Measurements from ENCODE around the gene EMILIN3. TPM values are rescaled to one million over a fixed set of nuclear protein-coding genes. Genes with fewer than 3 reads are reported as not detected.

EMILIN3 gene
- total and polyA plus RNA-seq, 2 experiments from 2014 or later = not detected

- Histone ChIP-seq H3K4me1 (ENCODE audit: insufficient read depth) (0 out of 2 replicates have a peak, but pooled peaks cover 4% of the 10 kb centered on the region), H2AFZ (no peak overlapping the region), H3K9me3 (ENCODE audit: low read depth) (no peaks in the 10 kb centered on the region), H3K9me2 (ENCODE audit: insufficient read depth) (no peaks in the 10 kb centered on the region), H3K4me2 (ENCODE audit: unreplicated experiment) (no peak overlapping the region), H3K79me2 (ENCODE audit: insufficient read depth) (no peaks in the 10 kb centered on the region), H3K27ac (no peak overlapping the region), H3K9ac (no peak overlapping the region), H3K36me3 (ENCODE audit: low read depth) (peaks cover 33% of the 10 kb centered on the region; the same call in 1 of the 2 replicates), H3K4me3 (no peak overlapping the region), H4K20me1 (ENCODE audit: insufficient read depth) (no peaks in the 10 kb centered on the region), H3F3A (ENCODE audit: insufficient read depth) (peaks cover 12% of the 10 kb centered on the region; the same call in 1 of the 2 replicates), H3K27me3 (replicated peaks; ENCODE audit: insufficient read depth) (no peaks in the 10 kb centered on the region)
- in situ Hi-C loops (cut with MboI) = no loop called here
- TF ChIP-seq EZH2 (IDR thresholded peaks at IDR 0.05; ENCODE audit: insufficient read depth, poor library complexity, severe bottlenecking) (no peak), EZH2phosphoT487 (IDR thresholded peaks at IDR 0.05; ENCODE audit: insufficient read depth, low read depth) (no peak)
- WGBS, 2 experiments (ENCODE audit: low coverage in 1 of 2, low lambda C conversion rate in 2 of 2, missing lambda C conversion rate in 2 of 2) = 86 to 92% methylated on average over 10 of the region's 10 CpGs
- DNase-seq = no peak
These were observed 41.0 kb upstream of the EMILIN3 start for GRCh38 chr20:41407607-41408006.

GRCh38 chr20:41406896-41407444, 40.4 kb upstream of the EMILIN3 start:
- Histone ChIP-seq H4K20me1 (ENCODE audit: insufficient read depth) (no peaks in the 10 kb centered on the region), H3K9me2 (ENCODE audit: insufficient read depth) (no peaks in the 10 kb centered on the region), H3K27me3 (replicated peaks; ENCODE audit: insufficient read depth) (no peaks in the 10 kb centered on the region), H2AFZ (no peak overlapping the region), H3K36me3 (ENCODE audit: low read depth) (peaks cover 29% of the 10 kb centered on the region; the same call in 1 of the 2 replicates), H3K4me2 (ENCODE audit: unreplicated experiment) (no peak overlapping the region), H3K79me2 (ENCODE audit: insufficient read depth) (no peaks in the 10 kb centered on the region), H3K27ac (no peak overlapping the region), H3K4me1 (ENCODE audit: insufficient read depth) (0 out of 2 replicates have a peak, but pooled peaks cover 4% of the 10 kb centered on the region), H3K4me3 (no peak overlapping the region), H3K9me3 (ENCODE audit: low read depth) (no peaks in the 10 kb centered on the region), H3K9ac (no peak overlapping the region), H3F3A (ENCODE audit: insufficient read depth) (peaks cover 6% of the 10 kb centered on the region; the same call in 1 of the 2 replicates)
- in situ Hi-C loops (cut with MboI) = no loop called here
- 91 to 96% methylated on average over 7 of the region's 7 CpGs for WGBS, 2 experiments (ENCODE audit: low coverage in 1 of 2, low lambda C conversion rate in 2 of 2, missing lambda C conversion rate in 2 of 2)
- no peak for TF ChIP-seq EZH2 (IDR thresholded peaks at IDR 0.05; ENCODE audit: insufficient read depth, poor library complexity, severe bottlenecking)
- no peak for TF ChIP-seq EZH2phosphoT487 (IDR thresholded peaks at IDR 0.05; ENCODE audit: insufficient read depth, low read depth)
- no peak for DNase-seq

- H3K36me3 ChIP-seq (ENCODE audit: low read depth) = peaks cover 26% of the 10 kb centered on the region; the same call in 1 of the 2 replicates
- TF ChIP-seq EZH2phosphoT487 (IDR thresholded peaks at IDR 0.05; ENCODE audit: insufficient read depth, low read depth) (no peak), EZH2 (IDR thresholded peaks at IDR 0.05; ENCODE audit: insufficient read depth, poor library complexity, severe bottlenecking) (no peak)
These were observed 39.7 kb upstream of the EMILIN3 start for GRCh38 chr20:41406353-41406752.

GRCh38 chr20:41405436-41405835, 38.8 kb upstream of the EMILIN3 start:
- no peak for DNase-seq
- Histone ChIP-seq H3K27ac (no peak overlapping the region), H2AFZ (no peak overlapping the region), H3K27me3 (replicated peaks; ENCODE audit: insufficient read depth) (no peaks in the 10 kb centered on the region), H3K4me3 (no peak overlapping the region), H3K9me3 (ENCODE audit: low read depth) (no peaks in the 10 kb centered on the region), H3K36me3 (ENCODE audit: low read depth) (peaks cover 26% of the 10 kb centered on the region; the same call in 1 of the 2 replicates), H3K9me2 (ENCODE audit: insufficient read depth) (no peaks in the 10 kb centered on the region), H3K79me2 (ENCODE audit: insufficient read depth) (no peaks in the 10 kb centered on the region), H3K9ac (no peak overlapping the region), H4K20me1 (ENCODE audit: insufficient read depth) (no peaks in the 10 kb centered on the region), H3K4me2 (ENCODE audit: unreplicated experiment) (no peak overlapping the region), H3F3A (ENCODE audit: insufficient read depth) (no peaks in the 10 kb centered on the region), H3K4me1 (ENCODE audit: insufficient read depth) (no peaks in the 10 kb centered on the region)
- no peak for TF ChIP-seq EZH2 (IDR thresholded peaks at IDR 0.05; ENCODE audit: insufficient read depth, poor library complexity, severe bottlenecking)
- no peak for TF ChIP-seq EZH2phosphoT487 (IDR thresholded peaks at IDR 0.05; ENCODE audit: insufficient read depth, low read depth)
- in situ Hi-C loops (cut with MboI) = no loop called here
- WGBS, 2 experiments (ENCODE audit: low coverage in 1 of 2, low lambda C conversion rate in 2 of 2, missing lambda C conversion rate in 2 of 2) = 99 to 100% methylated on average over 3 of the region's 3 CpGs

More at GRCh38 chr20:41406353-41406752, 39.7 kb upstream of the EMILIN3 start:
- Histone ChIP-seq H3K4me2 (ENCODE audit: unreplicated experiment) (no peak overlapping the region), H3K4me1 (ENCODE audit: insufficient read depth) (no peaks in the 10 kb centered on the region), H3K27ac (no peak overlapping the region), H3K9ac (no peak overlapping the region), H4K20me1 (ENCODE audit: insufficient read depth) (no peaks in the 10 kb centered on the region), H2AFZ (no peak overlapping the region), H3K79me2 (ENCODE audit: insufficient read depth) (no peaks in the 10 kb centered on the region), H3K27me3 (replicated peaks; ENCODE audit: insufficient read depth) (no peaks in the 10 kb centered on the region), H3F3A (ENCODE audit: insufficient read depth) (no peaks in the 10 kb centered on the region), H3K4me3 (no peak overlapping the region), H3K9me3 (ENCODE audit: low read depth) (no peaks in the 10 kb centered on the region), H3K9me2 (ENCODE audit: insufficient read depth) (no peaks in the 10 kb centered on the region)
- in situ Hi-C loops (cut with MboI) = no loop called here
- 93% methylated on average over 10 of the region's 10 CpGs for WGBS, 2 experiments (ENCODE audit: low coverage in 1 of 2, low lambda C conversion rate in 2 of 2, missing lambda C conversion rate in 2 of 2)
- DNase-seq = no peak
